K562 (cell line): Measurements from ENCODE around the gene MTHFSD. TPM values are rescaled to one million over a fixed set of nuclear protein-coding genes. Genes with fewer than 3 reads are reported as not detected.

ENCODE experiments used
- ARNT ChIP-seq, 2 experiments: fragments of 450-650 bp; IDR thresholded peaks; 2 replicates each; pipeline ENCODE4 v1.6.1; 2016; ENCODE audit warnings: mild to moderate bottlenecking in 1 of 2
- GABPB2 ChIP-seq: fragments of 250-450 bp; sonication (Bioruptor Pico); conservative IDR thresholded peaks from 2 replicates; pipeline ENCODE4 v1.5.1; 2021; ENCODE audit warnings: mild to moderate bottlenecking
- HDAC3 ChIP-seq: fragments of 450-650 bp; IDR thresholded peaks from 2 replicates; pipeline ENCODE4 v1.6.1; 2018; ENCODE audit warnings: borderline replicate concordance, mild to moderate bottlenecking, moderate library complexity; ENCODE audit not compliant: partially characterized antibody
- NFRKB ChIP-seq: fragments of 450-650 bp; IDR thresholded peaks from 2 replicates; pipeline ENCODE4 v1.6.1; 2016; ENCODE audit warnings: low read depth
- OTX1 ChIP-seq: fragments of 450-650 bp; formaldehyde crosslinking; IDR thresholded peaks from 2 replicates; pipeline ENCODE4 v1.4.0; 2022; ENCODE audit warnings: mild to moderate bottlenecking
- YY1 ChIP-seq, 3 experiments: IDR thresholded peaks; 2 replicates each; pipeline ENCODE4 v1.6.1; 2011; ENCODE audit warnings: low read length in 2 of 3, mild to moderate bottlenecking in 2 of 3, moderate library complexity in 2 of 3, borderline replicate concordance in 1 of 3, control low read depth in 1 of 3, low read depth in 1 of 3; ENCODE audit not compliant: insufficient read depth in 3 of 3, insufficient replicate concordance in 2 of 3, control insufficient read depth in 1 of 3, insufficient read length in 1 of 3; ENCODE audit errors: extremely low read depth in 1 of 3
- ZNF347 ChIP-seq: fragments of 450-650 bp; formaldehyde crosslinking; IDR thresholded peaks from 2 replicates; pipeline ENCODE4 v1.4.0; 2020; ENCODE audit warnings: low read depth, mild to moderate bottlenecking, moderate library complexity
- polyA plus RNA-seq, 8 experiments: library from polyadenylated mRNA; depleted of rRNA in 4 of 8; stranded (reverse) in 5 of 8; unstranded in 3 of 8; fragments of >200 nt; fragmentation: Nextera tagmentation in 2 of 8; fragmentation: Illumina TruSeq in 1 of 8; extraction: Ambion mirVana in 2 of 8; extraction: Trizol in 1 of 8; gene quantifications; 2 replicates each; pipeline versions ENCODE4 v1.2.1 to v1.2.3, GENCODE V29; 2011 to 2014; ENCODE audit warnings: inconsistent platforms in 1 of 8, missing spikeins in 1 of 8
- total RNA-seq, 7 experiments: library from RNA; depleted of rRNA in 6 of 7; stranded (reverse); fragments of >200 nt in 6 of 7; fragmentation: Illumina TruSeq in 2 of 7; extraction: Trizol in 2 of 7; gene quantifications; 2 replicates each; pipeline versions ENCODE4 v1.2.1 to v1.2.3, GENCODE V29; 2011 to 2021; ENCODE audit warnings: low replicate concordance in 1 of 7
- TF ChIP-seq, protein P1 (sequence below): sonication (generic); formaldehyde crosslinking; IDR thresholded peaks from 2 replicates; pipeline ENCODE4 v1.8.0; 2022; ENCODE audit warnings: mild to moderate bottlenecking, missing genetic modification reagents
- TF ChIP-seq, protein P2 (sequence below), 3 experiments: fragments of 200-800 bp in 1 of 3; sonication (Bioruptor generic) in 1 of 3; sonication (generic) in 1 of 3; formaldehyde crosslinking in 1 of 3; IDR thresholded peaks; 2 replicates each; pipeline versions ENCODE4 v1.6.1 to v1.8.0; 2016 to 2022; ENCODE audit warnings: mild to moderate bottlenecking in 2 of 3, missing compliant biosample characterization in 2 of 3, missing genetic modification characterization in 2 of 3, missing genetic modification reagents in 1 of 3
- TF ChIP-seq, protein P3 (sequence below): fragments of 250-450 bp; sonication (Bioruptor Pico); IDR thresholded peaks from 2 replicates; pipeline ENCODE4 v1.6.1; 2021; ENCODE audit warnings: mild to moderate bottlenecking
- TF ChIP-seq, protein P4 (sequence below): fragments of 150-350 bp; IDR thresholded peaks from 2 replicates; pipeline ENCODE4 v1.6.1; 2014; ENCODE audit warnings: low read depth, mild to moderate bottlenecking, low read length, borderline replicate concordance

The MTHFSD gene
- total and polyA plus RNA-seq, 9 of the 15 experiments (the other 6 are each of a cell fraction or from before 2014, with no cell fraction given) = 3.2 to 20.2 (median 12.0) TPM

DNA sequence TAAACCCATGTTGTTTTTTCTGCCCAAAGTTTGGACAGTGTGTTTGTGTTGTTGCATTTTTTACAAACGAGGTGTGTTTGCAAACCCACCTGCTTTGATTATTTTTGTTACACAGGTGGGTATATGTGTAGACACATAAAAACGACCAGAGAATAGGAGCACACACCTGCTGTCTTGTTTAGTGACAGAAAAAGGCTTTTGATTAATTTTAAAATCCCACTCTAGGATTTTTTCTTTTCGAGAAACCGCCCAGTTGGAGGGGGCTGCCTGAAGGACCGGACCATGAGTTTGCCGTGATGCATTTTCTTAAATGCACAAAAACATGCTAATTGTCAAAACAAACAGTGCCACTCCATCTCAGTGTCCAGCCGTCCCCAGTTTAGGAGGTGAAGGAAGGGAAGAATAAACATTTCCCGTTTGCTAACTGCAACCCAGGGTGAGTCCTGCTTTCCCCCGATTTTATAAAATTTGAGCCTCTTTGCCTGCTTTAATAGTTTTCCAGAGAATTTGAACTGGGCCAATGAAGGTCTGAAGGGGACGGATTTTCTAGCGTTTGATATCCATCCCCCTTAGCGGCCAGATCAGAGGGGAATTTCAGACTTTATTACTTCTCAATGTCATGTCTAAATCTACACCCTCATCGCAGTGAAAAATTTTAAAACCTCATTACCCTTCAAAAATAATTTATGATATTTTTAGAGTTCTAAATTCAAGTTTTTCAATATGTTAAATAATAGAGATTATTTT is 14.8 kb upstream of the MTHFSD start (continued):
- TF ChIP-seq, protein P1, sequence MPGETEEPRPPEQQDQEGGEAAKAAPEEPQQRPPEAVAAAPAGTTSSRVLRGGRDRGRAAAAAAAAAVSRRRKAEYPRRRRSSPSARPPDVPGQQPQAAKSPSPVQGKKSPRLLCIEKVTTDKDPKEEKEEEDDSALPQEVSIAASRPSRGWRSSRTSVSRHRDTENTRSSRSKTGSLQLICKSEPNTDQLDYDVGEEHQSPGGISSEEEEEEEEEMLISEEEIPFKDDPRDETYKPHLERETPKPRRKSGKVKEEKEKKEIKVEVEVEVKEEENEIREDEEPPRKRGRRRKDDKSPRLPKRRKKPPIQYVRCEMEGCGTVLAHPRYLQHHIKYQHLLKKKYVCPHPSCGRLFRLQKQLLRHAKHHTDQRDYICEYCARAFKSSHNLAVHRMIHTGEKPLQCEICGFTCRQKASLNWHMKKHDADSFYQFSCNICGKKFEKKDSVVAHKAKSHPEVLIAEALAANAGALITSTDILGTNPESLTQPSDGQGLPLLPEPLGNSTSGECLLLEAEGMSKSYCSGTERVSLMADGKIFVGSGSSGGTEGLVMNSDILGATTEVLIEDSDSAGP = no peak
- TF ChIP-seq, protein P2, sequence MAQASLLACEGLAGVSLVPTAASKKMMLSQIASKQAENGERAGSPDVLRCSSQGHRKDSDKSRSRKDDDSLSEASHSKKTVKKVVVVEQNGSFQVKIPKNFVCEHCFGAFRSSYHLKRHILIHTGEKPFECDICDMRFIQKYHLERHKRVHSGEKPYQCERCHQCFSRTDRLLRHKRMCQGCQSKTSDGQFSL (CRISPR knock-in tag; IDR thresholded peaks at IDR 0.05) = no peak
- TF ChIP-seq, protein P2 (tag; IDR thresholded peaks at IDR 0.05) = no peak
- no peak for TF ChIP-seq YY1 (IDR thresholded peaks at IDR 0.05; ENCODE audit: borderline replicate concordance in 1 of 3, control insufficient read depth in 1 of 3, extremely low read depth in 1 of 3, insufficient read depth in 3 of 3, insufficient read length in 1 of 3, insufficient replicate concordance in 2 of 3, low read depth in 1 of 3, low read length in 2 of 3)
- TF ChIP-seq ARNT (IDR thresholded peaks at IDR 0.05) = no peak
- TF ChIP-seq HDAC3 = no peak
- TF ChIP-seq OTX1 (CRISPR knock-in tag) = no peak
- TF ChIP-seq, protein P3, sequence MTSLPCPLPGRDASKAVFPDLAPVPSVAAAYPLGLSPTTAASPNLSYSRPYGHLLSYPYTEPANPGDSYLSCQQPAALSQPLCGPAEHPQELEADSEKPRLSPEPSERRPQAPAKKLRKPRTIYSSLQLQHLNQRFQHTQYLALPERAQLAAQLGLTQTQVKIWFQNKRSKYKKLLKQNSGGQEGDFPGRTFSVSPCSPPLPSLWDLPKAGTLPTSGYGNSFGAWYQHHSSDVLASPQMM (CRISPR knock-in tag) = no peak
- no peak for TF ChIP-seq ZNF347 (CRISPR knock-in tag)
- TF ChIP-seq, protein P4, sequence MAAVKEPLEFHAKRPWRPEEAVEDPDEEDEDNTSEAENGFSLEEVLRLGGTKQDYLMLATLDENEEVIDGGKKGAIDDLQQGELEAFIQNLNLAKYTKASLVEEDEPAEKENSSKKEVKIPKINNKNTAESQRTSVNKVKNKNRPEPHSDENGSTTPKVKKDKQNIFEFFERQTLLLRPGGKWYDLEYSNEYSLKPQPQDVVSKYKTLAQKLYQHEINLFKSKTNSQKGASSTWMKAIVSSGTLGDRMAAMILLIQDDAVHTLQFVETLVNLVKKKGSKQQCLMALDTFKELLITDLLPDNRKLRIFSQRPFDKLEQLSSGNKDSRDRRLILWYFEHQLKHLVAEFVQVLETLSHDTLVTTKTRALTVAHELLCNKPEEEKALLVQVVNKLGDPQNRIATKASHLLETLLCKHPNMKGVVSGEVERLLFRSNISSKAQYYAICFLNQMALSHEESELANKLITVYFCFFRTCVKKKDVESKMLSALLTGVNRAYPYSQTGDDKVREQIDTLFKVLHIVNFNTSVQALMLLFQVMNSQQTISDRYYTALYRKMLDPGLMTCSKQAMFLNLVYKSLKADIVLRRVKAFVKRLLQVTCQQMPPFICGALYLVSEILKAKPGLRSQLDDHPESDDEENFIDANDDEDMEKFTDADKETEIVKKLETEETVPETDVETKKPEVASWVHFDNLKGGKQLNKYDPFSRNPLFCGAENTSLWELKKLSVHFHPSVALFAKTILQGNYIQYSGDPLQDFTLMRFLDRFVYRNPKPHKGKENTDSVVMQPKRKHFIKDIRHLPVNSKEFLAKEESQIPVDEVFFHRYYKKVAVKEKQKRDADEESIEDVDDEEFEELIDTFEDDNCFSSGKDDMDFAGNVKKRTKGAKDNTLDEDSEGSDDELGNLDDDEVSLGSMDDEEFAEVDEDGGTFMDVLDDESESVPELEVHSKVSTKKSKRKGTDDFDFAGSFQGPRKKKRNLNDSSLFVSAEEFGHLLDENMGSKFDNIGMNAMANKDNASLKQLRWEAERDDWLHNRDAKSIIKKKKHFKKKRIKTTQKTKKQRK = no peak
- no peak for TF ChIP-seq NFRKB
- TF ChIP-seq GABPB2 (CRISPR knock-in tag) = no peak
